Fibroblast of gingiva (primary cell): ENCODE results near the gene PTPN13.

Experiments used
- DNase-seq: peaks from one replicate; pipeline ENCODE4 v3.0.0-alpha.2; 2011; ENCODE audit warnings: low read depth

The PTPN13 gene

GRCh38 chr4:86587381-86588140 lies 6.6 kb upstream of the PTPN13 start:
- DNase-seq: no peak

- no peak for DNase-seq
These were observed 1.4 kb upstream of the PTPN13 start for GRCh38 chr4:86592553-86593249.

GRCh38 chr4:86594559-86595425 lies 677 bp downstream of the PTPN13 start:
- DNase-seq: peak; percentile 96

- peak; percentile 39 for DNase-seq
These were observed 1.3 kb downstream of the PTPN13 start for GRCh38 chr4:86595426-86595805.

- peak; percentile 4 for DNase-seq
These were observed 2.7 kb downstream of the PTPN13 start for GRCh38 chr4:86596807-86597206.

- no peak for DNase-seq
These were observed 6.0 kb downstream of the PTPN13 start for GRCh38 chr4:86600007-86600653.

- DNase-seq: no peak
These were observed 9.3 kb downstream of the PTPN13 start for GRCh38 chr4:86603311-86603885.

- DNase-seq: no peak
These were observed 12.7 kb downstream of the PTPN13 start for GRCh38 chr4:86606809-86607208.

GRCh38 chr4:86608757-86609375 lies 14.8 kb downstream of the PTPN13 start:
- DNase-seq: no peak

- no peak for DNase-seq
These were observed 17.6 kb downstream of the PTPN13 start for GRCh38 chr4:86611757-86612156.

- no peak for DNase-seq
These were observed 19.6 kb downstream of the PTPN13 start for GRCh38 chr4:86613734-86614133.

GRCh38 chr4:86614865-86615264 lies 20.8 kb downstream of the PTPN13 start:
- no peak for DNase-seq

GRCh38 chr4:86615501-86615900 lies 21.4 kb downstream of the PTPN13 start:
- DNase-seq: no peak

- DNase-seq: no peak
These were observed 25.5 kb downstream of the PTPN13 start for GRCh38 chr4:86619656-86620055.

- no peak for DNase-seq
These were observed 27.3 kb downstream of the PTPN13 start for GRCh38 chr4:86621435-86621834.

- peak; percentile 23 for DNase-seq
These were observed 32.0 kb downstream of the PTPN13 start for GRCh38 chr4:86626066-86626465.

GRCh38 chr4:86627462-86628135 lies 33.5 kb downstream of the PTPN13 start:
- no peak for DNase-seq

- DNase-seq: no peak
These were observed 36.5 kb downstream of the PTPN13 start for GRCh38 chr4:86630629-86631028.

- no peak for DNase-seq
These were observed 37.1 kb downstream of the PTPN13 start for GRCh38 chr4:86631166-86631565.

- no peak for DNase-seq
These were observed 39.7 kb downstream of the PTPN13 start for GRCh38 chr4:86633854-86634253.

- DNase-seq: no peak
These were observed 46.4 kb downstream of the PTPN13 start for GRCh38 chr4:86640469-86640868.
